Panc1 (cell line): ENCODE results near the gene OLFML2A. TPM values are rescaled to one million over a fixed set of nuclear protein-coding genes. Genes with fewer than 3 reads are reported as not detected.

Experiments
- ATAC-seq: fragments of 200-7000 bp; cut with Tn5 transposase; 2 replicates; pipeline ENCODE4 v1.9.1; 2020; ENCODE audit warnings: mild to moderate bottlenecking, moderate library complexity
- BruUV-seq: library from RNA; stranded (reverse); fragments of 400-500 nt; replicated peaks from 2 replicates; lab custom pipeline; 2021; lab: Mats Ljungman, UMichigan
- CTCF ChIA-PET: fragments of 300-600 bp; sonication (Branson Sonifier 250); formaldehyde crosslinking; loops from one replicate; lab custom pipeline; 2022; ENCODE audit warnings: antibody characterized with exemption; lab: Charles Lee
- POLR2A ChIA-PET: fragments of 300-600 bp; sonication (Branson Sonifier 250); formaldehyde crosslinking; loops from one replicate; lab custom pipeline; 2022; ENCODE audit warnings: antibody characterized with exemption; lab: Charles Lee
- DNase-seq: peaks from one replicate; pipeline ENCODE4 v3.0.0-alpha.2; 2010; ENCODE audit warnings: low read depth, low spot score
- H3K27ac ChIP-seq: 2 replicates; pipeline ENCODE4 v1.5.1; 2011; ENCODE audit warnings: mild to moderate bottlenecking, low read length, inconsistent platforms
- H3K27me3 ChIP-seq: fragments of 200-500 bp; sonication (Bioruptor generic); 2 replicates; pipeline ENCODE4 v1.6.0; 2014; ENCODE audit warnings: low read length, inconsistent platforms; ENCODE audit not compliant: control insufficient read depth, insufficient read depth
- H3K36me3 ChIP-seq: fragments of 200-500 bp; sonication (Bioruptor generic); 2 replicates; pipeline ENCODE4 v1.5.1; 2014; ENCODE audit warnings: inconsistent platforms, mild to moderate bottlenecking, low read length, moderate library complexity; ENCODE audit not compliant: control insufficient read depth, insufficient read depth
- H3K4me1 ChIP-seq: 2 replicates; pipeline ENCODE4 v1.5.1; 2011; ENCODE audit warnings: inconsistent platforms, mild to moderate bottlenecking, low read length, moderate library complexity; ENCODE audit not compliant: control insufficient read depth, insufficient read depth
- H3K4me3 ChIP-seq, 2 experiments: 2 replicates each; pipeline ENCODE4 v1.5.1; 2011 to 2012; ENCODE audit warnings: low read depth in 2 of 2, low read length in 2 of 2, mild to moderate bottlenecking in 2 of 2, inconsistent platforms in 1 of 2, moderate library complexity in 1 of 2
- H3K9me3 ChIP-seq: fragments of 200-500 bp; sonication (Bioruptor generic); 2 replicates; pipeline ENCODE4 v1.5.1; 2014; ENCODE audit warnings: low read depth, mild to moderate bottlenecking, inconsistent platforms, low read length, moderate library complexity; ENCODE audit not compliant: control insufficient read depth, insufficient read depth
- POLR2AphosphoS5 ChIP-seq: IDR thresholded peaks from 2 replicates; pipeline ENCODE4 v1.6.1; 2012; ENCODE audit warnings: mild to moderate bottlenecking, low read depth, low read length, moderate library complexity
- REST ChIP-seq, 2 experiments: IDR thresholded peaks; 2 replicates each; pipeline ENCODE4 v1.6.1; 2011 to 2012; ENCODE audit warnings: low read depth in 2 of 2, control low read depth in 1 of 2, low read length in 1 of 2, mild to moderate bottlenecking in 1 of 2, moderate library complexity in 1 of 2; ENCODE audit not compliant: insufficient read depth in 1 of 2
- SIN3A ChIP-seq: IDR thresholded peaks from 2 replicates; pipeline ENCODE4 v1.6.1; 2012; ENCODE audit warnings: low read depth, mild to moderate bottlenecking, low read length, moderate library complexity, borderline replicate concordance; ENCODE audit not compliant: insufficient read depth
- TCF7L2 ChIP-seq: IDR thresholded peaks from 2 replicates; pipeline ENCODE4 v1.6.1; 2011; ENCODE audit warnings: mild to moderate bottlenecking, low read depth, low read length, inconsistent platforms
- in situ Hi-C: cut with HindIII; loops from 2 replicates; pipeline ENCODE4 v1.10.0; 2016; ENCODE audit warnings: low sequenced_read_pairs, low pct_unique_long_range_greater_than_20kb
- intact Hi-C: fragments of 100-400 bp; cut with micrococcal nuclease; formaldehyde crosslinking; loops from one replicate; pipeline ENCODE4 v1.10.0; 2022; ENCODE audit not compliant: unreplicated experiment
- total RNA-seq: library from RNA; stranded (reverse); gene quantifications from one replicate; pipeline ENCODE4 v1.2.1, GENCODE V29; 2021; ENCODE audit not compliant: unreplicated experiment
- TF ChIP-seq, protein P1 (sequence below): fragments of 450-650 bp; IDR thresholded peaks from 2 replicates; pipeline ENCODE4 v1.5.1; 2017; ENCODE audit warnings: mild to moderate bottlenecking

The OLFML2A gene
- total RNA-seq, 1 experiment from 2014 or later, result 44.5 TPM

DNA sequence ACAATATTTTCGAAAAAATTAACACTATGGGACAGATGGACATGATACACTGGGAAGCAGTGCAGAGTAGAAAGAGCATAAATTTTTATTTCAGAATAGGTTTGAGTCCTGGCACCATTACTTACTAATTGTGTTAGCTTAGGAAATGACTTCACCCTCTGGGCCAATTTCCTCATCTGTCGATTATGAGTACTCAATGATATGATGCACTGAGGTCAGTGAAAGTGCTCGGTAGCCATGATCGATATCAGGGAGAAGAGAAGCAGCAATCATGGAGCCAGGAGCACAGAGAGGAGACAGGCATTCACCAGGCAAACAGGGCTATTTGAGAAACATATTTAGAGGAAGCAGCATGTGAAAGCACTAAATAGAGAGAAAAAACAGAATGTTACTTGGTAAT lies 35.3 kb upstream of the OLFML2A start:
- BruUV-seq, result no TSS peak
- in situ Hi-C loops, result no loop called here
- intact Hi-C loops, result no loop called here
- no peaks in the 10 kb centered on the region for H3K36me3 ChIP-seq
- TF ChIP-seq TCF7L2 (no peak), POLR2AphosphoS5 (no peak), SIN3A (no peak), REST (IDR thresholded peaks at IDR 0.05; ENCODE audit: insufficient read depth in 1 of 2, low read depth in 2 of 2, low read length in 1 of 2) (no peak)
- TF ChIP-seq, protein P1, sequence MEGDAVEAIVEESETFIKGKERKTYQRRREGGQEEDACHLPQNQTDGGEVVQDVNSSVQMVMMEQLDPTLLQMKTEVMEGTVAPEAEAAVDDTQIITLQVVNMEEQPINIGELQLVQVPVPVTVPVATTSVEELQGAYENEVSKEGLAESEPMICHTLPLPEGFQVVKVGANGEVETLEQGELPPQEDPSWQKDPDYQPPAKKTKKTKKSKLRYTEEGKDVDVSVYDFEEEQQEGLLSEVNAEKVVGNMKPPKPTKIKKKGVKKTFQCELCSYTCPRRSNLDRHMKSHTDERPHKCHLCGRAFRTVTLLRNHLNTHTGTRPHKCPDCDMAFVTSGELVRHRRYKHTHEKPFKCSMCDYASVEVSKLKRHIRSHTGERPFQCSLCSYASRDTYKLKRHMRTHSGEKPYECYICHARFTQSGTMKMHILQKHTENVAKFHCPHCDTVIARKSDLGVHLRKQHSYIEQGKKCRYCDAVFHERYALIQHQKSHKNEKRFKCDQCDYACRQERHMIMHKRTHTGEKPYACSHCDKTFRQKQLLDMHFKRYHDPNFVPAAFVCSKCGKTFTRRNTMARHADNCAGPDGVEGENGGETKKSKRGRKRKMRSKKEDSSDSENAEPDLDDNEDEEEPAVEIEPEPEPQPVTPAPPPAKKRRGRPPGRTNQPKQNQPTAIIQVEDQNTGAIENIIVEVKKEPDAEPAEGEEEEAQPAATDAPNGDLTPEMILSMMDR, result no peak
- no peak overlapping the region for H3K27ac ChIP-seq
- no peaks in the 10 kb centered on the region for H3K27me3 ChIP-seq
- DNase-seq (no peak), ATAC-seq (no peak)
- H3K4me3 ChIP-seq, result no peak overlapping the region
- H3K4me1 ChIP-seq, result peaks cover 19% of the 10 kb centered on the region
- no peaks in the 10 kb centered on the region for H3K9me3 ChIP-seq
- POLR2A ChIA-PET, result no interaction called here
- CTCF ChIA-PET, result no interaction called here

- ChIA-PET POLR2A (no interaction called here), CTCF (no interaction called here)
- no peak for DNase-seq
- BruUV-seq, result no TSS peak
- Histone ChIP-seq H3K4me3 (no peak overlapping the region), H3K4me1 (peaks cover 15% of the 10 kb centered on the region), H3K27ac (no peak overlapping the region), H3K9me3 (no peaks in the 10 kb centered on the region), H3K36me3 (no peaks in the 10 kb centered on the region), H3K27me3 (no peaks in the 10 kb centered on the region)
- in situ Hi-C loops, result no loop called here
- intact Hi-C loops, result no loop called here
- no peak for TF ChIP-seq TCF7L2
- TF ChIP-seq, protein P1, result no peak
- no peak for TF ChIP-seq SIN3A
- TF ChIP-seq REST (IDR thresholded peaks at IDR 0.05; ENCODE audit: insufficient read depth in 1 of 2, low read depth in 2 of 2, low read length in 1 of 2), result no peak
- no peak for TF ChIP-seq POLR2AphosphoS5
- no peak for ATAC-seq
Observed at GRCh38 chr9:124742940-124743339, 34.0 kb upstream of the OLFML2A start.
